Calu3 (cell line): ENCODE results near the gene CNPY4. TPM values are rescaled to one million over a fixed set of nuclear protein-coding genes. Genes with fewer than 3 reads are reported as not detected.

Experiments
- BruUV-seq: library from RNA; stranded (reverse); fragments of 400-500 nt; replicated peaks from 2 replicates; lab custom pipeline; 2021; lab: Mats Ljungman, UMichigan
- CTCF ChIA-PET: fragments of 300-600 bp; sonication (Branson Sonifier 250); formaldehyde crosslinking; loops from one replicate; lab custom pipeline; 2022; ENCODE audit warnings: antibody characterized with exemption; lab: Charles Lee
- DNase-seq: peaks from one replicate; pipeline ENCODE4 v3.0.0; 2022
- H3K27ac Mint-ChIP-seq: one replicate; pipeline ENCODE4 v1.8.0; 2022; ENCODE audit warnings: mixed read lengths; ENCODE audit not compliant: unreplicated experiment
- H3K27me3 Mint-ChIP-seq: one replicate; pipeline ENCODE4 v1.8.0; 2022; ENCODE audit warnings: mixed read lengths; ENCODE audit not compliant: unreplicated experiment
- H3K36me3 Mint-ChIP-seq: one replicate; pipeline ENCODE4 v1.8.0; 2022; ENCODE audit warnings: mild to moderate bottlenecking, moderate library complexity, mixed read lengths; ENCODE audit not compliant: insufficient read depth, unreplicated experiment
- H3K4me1 Mint-ChIP-seq: one replicate; pipeline ENCODE4 v1.8.0; 2022; ENCODE audit warnings: mild to moderate bottlenecking, low read depth, mixed read lengths; ENCODE audit not compliant: unreplicated experiment
- H3K4me3 Mint-ChIP-seq: one replicate; pipeline ENCODE4 v1.8.0; 2022; ENCODE audit warnings: mild to moderate bottlenecking, low read depth, moderate library complexity, mixed read lengths; ENCODE audit not compliant: unreplicated experiment
- H3K9me3 Mint-ChIP-seq: one replicate; pipeline ENCODE4 v1.8.0; 2022; ENCODE audit warnings: low read depth, mixed read lengths; ENCODE audit not compliant: unreplicated experiment
- CTCF ChIP-seq: fragments of 200-600 bp; IDR thresholded peaks from one replicate; pipeline ENCODE4 v1.8.0; 2022; ENCODE audit warnings: antibody characterized with exemption; ENCODE audit not compliant: unreplicated experiment
- intact Hi-C: fragments of 100-400 bp; cut with micrococcal nuclease; formaldehyde crosslinking; loops from one replicate; pipeline ENCODE4 v1.10.0; 2022; ENCODE audit not compliant: unreplicated experiment
- total RNA-seq: library from RNA; stranded (reverse); gene quantifications from 2 replicates; pipeline ENCODE4 v1.2.3, GENCODE V29; 2022

Gene CNPY4
- total RNA-seq, 1 experiment from 2014 or later: 5.9 TPM

DNA sequence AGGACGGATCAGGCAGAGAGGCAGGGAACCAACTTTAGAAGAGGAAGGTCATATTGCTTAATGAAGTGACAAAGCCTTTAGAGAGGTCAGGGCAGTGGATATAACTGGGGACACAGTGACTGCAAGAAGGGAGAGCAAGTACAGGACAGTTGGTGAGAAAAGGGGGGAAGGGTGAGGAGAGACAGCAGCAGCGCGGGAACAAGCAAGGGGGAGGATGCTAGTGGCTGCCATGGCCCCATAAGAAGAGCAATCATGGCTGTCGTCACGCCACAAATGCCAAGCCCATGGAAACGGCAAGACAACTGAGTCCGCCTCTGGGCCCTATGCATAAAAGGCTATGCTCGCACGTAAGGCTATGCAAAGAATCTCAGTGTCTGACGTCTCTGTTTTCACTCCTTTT, 47.0 kb upstream of the CNPY4 start:
- CTCF ChIA-PET: no interaction called here
- H3K9me3 Mint-ChIP-seq: peaks cover 11% of the 10 kb centered on the region

DNA sequence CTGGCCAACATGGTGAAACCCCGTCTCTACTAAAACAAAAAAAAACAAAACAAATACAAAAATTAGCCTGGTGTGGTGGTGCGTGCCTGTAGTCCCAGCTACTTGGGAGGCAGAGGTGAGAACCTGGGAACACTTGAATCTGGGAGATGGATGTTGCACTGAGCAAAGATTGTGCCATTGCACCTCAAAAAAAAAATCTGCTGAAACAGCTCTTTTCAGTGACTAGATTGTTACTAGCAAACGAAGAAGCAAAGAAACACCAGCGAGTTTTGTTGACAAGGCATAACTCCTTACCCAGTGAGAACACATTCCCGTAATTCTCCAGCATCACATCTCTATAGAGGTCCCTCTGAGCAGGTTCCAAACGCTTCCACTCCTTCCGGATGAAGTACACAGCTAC, 44.6 kb upstream of the CNPY4 start:
- BruUV-seq: no TSS peak
- Mint-ChIP-seq H3K36me3 (peaks cover 91% of the 10 kb centered on the region), H3K27me3 (no peaks in the 10 kb centered on the region), H3K4me1 (no peaks in the 10 kb centered on the region), H3K27ac (no peak overlapping the region), H3K9me3 (peaks cover 11% of the 10 kb centered on the region), H3K4me3 (no peak overlapping the region)
- CTCF ChIA-PET: no interaction called here
- TF ChIP-seq CTCF: no peak
- intact Hi-C loops: no loop called here
- DNase-seq: no peak

More for the DNA sequence above, 47.0 kb upstream of the CNPY4 start:
- no peaks in the 10 kb centered on the region for H3K27me3 Mint-ChIP-seq
- H3K27ac Mint-ChIP-seq: no peak overlapping the region
- intact Hi-C loops: no loop called here
- no peaks in the 10 kb centered on the region for H3K4me1 Mint-ChIP-seq
- no peak for DNase-seq
- no peak for TF ChIP-seq CTCF
- no TSS peak for BruUV-seq
- H3K4me3 Mint-ChIP-seq: no peak overlapping the region
- H3K36me3 Mint-ChIP-seq: peaks cover 80% of the 10 kb centered on the region

DNA sequence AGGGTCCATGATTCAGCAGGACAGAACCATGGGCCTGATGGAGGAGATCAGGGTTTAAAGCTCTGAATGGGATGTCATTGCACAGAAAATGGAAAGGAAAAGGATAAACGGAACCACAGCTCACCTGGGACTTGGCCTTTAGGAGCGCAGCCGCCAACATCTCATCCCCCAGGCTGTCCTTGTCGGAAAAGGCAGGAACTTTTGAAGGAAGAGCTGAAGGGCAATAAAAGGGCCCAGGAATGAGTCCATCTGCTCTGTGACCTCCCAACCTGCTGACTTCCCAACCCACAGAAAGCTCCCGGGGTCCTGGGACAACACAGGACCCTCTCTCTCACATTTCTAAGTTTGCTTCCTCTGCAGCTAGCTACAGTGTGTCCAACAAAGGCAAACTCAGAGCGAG, 44.0 kb upstream of the CNPY4 start:
- intact Hi-C loops: no loop called here
- Mint-ChIP-seq H3K36me3 (peaks cover 90% of the 10 kb centered on the region), H3K27me3 (no peaks in the 10 kb centered on the region), H3K9me3 (peaks cover 11% of the 10 kb centered on the region), H3K4me3 (no peak overlapping the region), H3K4me1 (no peaks in the 10 kb centered on the region), H3K27ac (no peak overlapping the region)
- no peak for TF ChIP-seq CTCF
- CTCF ChIA-PET: no interaction called here
- no TSS peak for BruUV-seq
- no peak for DNase-seq

- BruUV-seq: no TSS peak
- H3K27ac Mint-ChIP-seq: no peak overlapping the region
- intact Hi-C loops: no loop called here
- H3K4me3 Mint-ChIP-seq: no peak overlapping the region
- H3K36me3 Mint-ChIP-seq: peaks cover 88% of the 10 kb centered on the region
- no peak for TF ChIP-seq CTCF
- DNase-seq: no peak
- H3K27me3 Mint-ChIP-seq: no peaks in the 10 kb centered on the region
- CTCF ChIA-PET: no interaction called here
- H3K9me3 Mint-ChIP-seq: peaks cover 6% of the 10 kb centered on the region
- no peaks in the 10 kb centered on the region for H3K4me1 Mint-ChIP-seq
These were observed 42.2 kb upstream of the CNPY4 start for GRCh38 chr7:100077205-100077604.
